Prostate gland (tissue), 2 donors: ENCODE data around the gene FOXP1. TPM values are rescaled to one million over a fixed set of nuclear protein-coding genes. Genes with fewer than 3 reads are reported as not detected.

ENCODE experiments used
- DNase-seq: peaks from one replicate; pipeline ENCODE4 v3.0.0-alpha.2; 2019; ENCODE audit warnings: low spot score
- H3K27ac ChIP-seq, 2 donors: fragments of 200-600 bp; sonication (generic); 2 replicates each; pipeline ENCODE4 v1.5.1; 2017 to 2019
- H3K27me3 ChIP-seq: fragments of 200-600 bp; sonication (generic); replicated peaks from 2 replicates; pipeline ENCODE4 v1.5.1; 2019; ENCODE audit not compliant: insufficient read depth
- H3K36me3 ChIP-seq, 2 donors: fragments of 200-600 bp; sonication (generic); 1 replicate in 1 of 2; 2 replicates in 1 of 2; pipeline versions ENCODE4 v1.5.1 to v1.8.1; 2017 to 2019
- H3K4me1 ChIP-seq: fragments of 200-600 bp; sonication (generic); replicated peaks from 2 replicates; pipeline ENCODE4 v1.5.1; 2019
- H3K4me3 ChIP-seq, 2 donors: fragments of 200-600 bp; sonication (generic); 2 replicates each; pipeline ENCODE4 v1.5.1; 2017 to 2019
- H3K9me3 ChIP-seq: fragments of 200-600 bp; sonication (generic); 2 replicates; pipeline ENCODE4 v1.5.1; 2017
- CTCF ChIP-seq, 4 experiments: fragments of 200-600 bp in 2 of 4; fragments of 450-650 bp in 2 of 4; sonication (generic) in 2 of 4; IDR thresholded peaks; 1 replicate in 3 of 4; 2 replicates in 1 of 4; pipeline ENCODE4 v1.5.1; 2016 to 2019; ENCODE audit warnings: antibody characterized with exemption in 4 of 4, mild to moderate bottlenecking in 2 of 4, moderate library complexity in 2 of 4
- POLR2A ChIP-seq: fragments of 450-650 bp; IDR thresholded peaks from one replicate; pipeline ENCODE4 v1.6.1; 2016; ENCODE audit warnings: antibody characterized with exemption, mild to moderate bottlenecking
- POLR2AphosphoS5 ChIP-seq: sonication (generic); formaldehyde crosslinking; IDR thresholded peaks from one replicate; pipeline ENCODE4 v1.6.1; 2017; ENCODE audit warnings: antibody characterized with exemption
- WGBS: methylation state at CpG from one replicate; pipeline ENCODE4 v1.1.5; 2018; 5-methylcytosine and 5-hydroxymethylcytosine counted together
- intact Hi-C: fragments of 100-400 bp; cut with DNase I; formaldehyde crosslinking; loops from one replicate; pipeline ENCODE4 v1.14.2; 2022
- total RNA-seq, 2 donors: library from RNA; depleted of rRNA; stranded (reverse); fragments of >200 nt; gene quantifications; one replicate each; pipeline ENCODE4 v1.1.0, GENCODE V29; 2016

FOXP1 gene
- total RNA-seq, 2 donors from 2014 or later, result 133 to 156 TPM

DNA sequence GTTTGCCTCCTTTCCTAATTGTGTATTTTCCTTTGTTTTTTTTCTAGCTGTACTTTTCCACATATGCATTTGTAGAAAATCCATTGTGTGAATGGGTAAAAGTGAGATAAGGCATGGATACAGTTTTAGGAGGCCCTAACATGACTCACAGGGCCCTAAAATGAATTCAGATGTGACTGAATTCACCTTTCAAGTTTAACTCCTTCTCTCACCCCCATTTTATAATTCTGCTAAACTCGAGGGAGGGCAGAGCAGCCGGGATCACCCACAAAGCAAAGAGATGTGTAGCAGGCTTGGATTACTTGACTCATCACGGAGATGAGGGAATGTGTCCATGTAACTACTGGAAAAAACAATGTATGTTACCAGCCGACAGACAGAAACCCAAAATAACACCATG is 59.9 kb downstream of the FOXP1 start:
- Histone ChIP-seq H3K9me3 (no peaks in the 10 kb centered on the region), H3K4me1 (no peaks in the 10 kb centered on the region), H3K4me3 (no peak overlapping the region), H3K36me3 (no peaks in the 10 kb centered on the region), H3K27me3 (no peaks in the 10 kb centered on the region), H3K27ac (no peak overlapping the region)
- TF ChIP-seq CTCF (IDR thresholded peaks at IDR 0.05) (no peak), POLR2A (no peak), POLR2AphosphoS5 (no peak)
- 85% methylated on average over 4 of the region's 4 CpGs for WGBS
- intact Hi-C loops, result no loop called here
- no peak for DNase-seq

GRCh38 chr3:71521940-71522876 is 61.3 kb downstream of the FOXP1 start:
- Histone ChIP-seq H3K27me3 (no peaks in the 10 kb centered on the region), H3K4me3 (no peak overlapping the region), H3K27ac (no peak overlapping the region), H3K4me1 (no peaks in the 10 kb centered on the region), H3K9me3 (no peaks in the 10 kb centered on the region), H3K36me3 (no peaks in the 10 kb centered on the region)
- 82% methylated on average over 7 of the region's 7 CpGs for WGBS
- intact Hi-C loops, result no loop called here
- TF ChIP-seq POLR2A (no peak), CTCF (IDR thresholded peaks at IDR 0.05) (no peak), POLR2AphosphoS5 (no peak)
- DNase-seq, result no peak

DNA sequence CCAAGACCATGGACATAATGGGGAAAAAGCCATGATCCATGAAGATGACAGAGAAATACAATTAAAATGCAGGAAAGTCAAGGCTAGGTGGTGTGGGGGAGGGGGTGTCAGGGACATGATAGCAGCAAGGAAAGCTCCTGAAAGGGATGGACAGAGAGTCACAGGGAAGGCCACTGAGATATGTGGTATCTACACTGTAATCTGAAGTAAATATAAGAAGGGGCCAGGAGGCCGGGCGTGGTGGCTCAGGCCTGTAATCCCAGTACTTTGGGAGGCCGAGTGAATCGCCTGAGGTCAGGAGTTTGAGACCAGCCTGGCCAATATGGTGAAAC is 62.5 kb downstream of the FOXP1 start:
- Histone ChIP-seq H3K27ac (no peak overlapping the region), H3K4me3 (no peak overlapping the region), H3K4me1 (no peaks in the 10 kb centered on the region), H3K36me3 (no peaks in the 10 kb centered on the region), H3K27me3 (no peaks in the 10 kb centered on the region), H3K9me3 (no peaks in the 10 kb centered on the region)
- DNase-seq, result no peak
- TF ChIP-seq CTCF (IDR thresholded peaks at IDR 0.05) (no peak), POLR2AphosphoS5 (no peak), POLR2A (no peak)
- 95% methylated on average over 4 of the region's 4 CpGs for WGBS
- intact Hi-C loops, result no loop called here

DNA sequence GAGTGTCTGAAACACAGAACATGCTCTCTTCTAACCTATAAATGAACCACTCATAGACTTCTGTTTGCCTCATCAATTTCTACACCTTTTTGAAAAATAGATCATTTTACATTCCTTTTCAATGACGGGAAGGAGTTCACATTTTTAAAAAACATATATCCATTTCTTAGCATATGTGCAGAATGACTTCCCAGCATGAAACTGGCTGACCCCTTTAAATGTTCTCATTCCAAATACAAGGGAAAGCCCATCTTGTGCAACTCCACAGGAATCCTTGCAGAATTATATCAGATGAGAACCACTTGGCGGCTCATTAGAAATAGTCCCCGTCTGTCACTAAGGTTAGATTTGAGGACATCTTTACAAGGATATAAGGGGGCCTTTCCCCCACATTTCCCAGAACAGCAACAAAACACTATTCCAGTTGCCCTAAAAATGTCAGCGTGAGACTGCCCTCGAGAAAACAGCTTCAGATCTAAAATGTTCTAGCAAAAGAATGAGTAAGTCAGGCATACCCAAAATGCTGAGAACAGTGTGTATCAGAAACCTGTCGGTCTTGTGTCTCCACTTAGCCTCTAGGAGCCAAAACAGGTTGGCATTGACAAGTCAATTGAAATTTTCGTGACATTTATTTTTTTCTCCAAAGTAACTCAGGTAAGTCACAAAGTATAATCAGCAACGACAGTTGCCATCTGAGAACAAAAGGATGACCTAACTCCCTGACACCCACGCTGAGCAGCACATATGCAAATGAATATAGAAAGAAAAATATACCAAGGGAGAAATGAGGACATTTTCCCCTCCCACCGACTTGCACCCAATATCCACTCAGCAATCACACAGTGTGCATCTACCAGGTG is 63.1 kb downstream of the FOXP1 start:
- Histone ChIP-seq H3K4me3 (no peak overlapping the region), H3K4me1 (no peaks in the 10 kb centered on the region), H3K9me3 (no peaks in the 10 kb centered on the region), H3K36me3 (no peaks in the 10 kb centered on the region), H3K27me3 (no peaks in the 10 kb centered on the region), H3K27ac (no peak overlapping the region)
- intact Hi-C loops, result no loop called here
- 53% methylated on average over 10 of the region's 10 CpGs for WGBS
- DNase-seq, result no peak
- TF ChIP-seq POLR2A (no peak), CTCF (IDR thresholded peaks at IDR 0.05) (no peak), POLR2AphosphoS5 (no peak)
